H9 (cell line): Measurements from ENCODE around the gene RNF126. TPM values are rescaled to one million over a fixed set of nuclear protein-coding genes. Genes with fewer than 3 reads are reported as not detected.

Source experiments
- DNase-seq: peaks from one replicate; pipeline ENCODE4 v3.0.0-alpha.2; 2017
- H2AFZ ChIP-seq: one replicate; pipeline ENCODE4 v1.6.1; 2013; ENCODE audit warnings: mild to moderate bottlenecking, low read length, control low read depth, moderate library complexity
- H2AK5ac ChIP-seq: 2 replicates; pipeline ENCODE4 v1.6.1; 2013; ENCODE audit warnings: low read length, control low read depth, mixed read lengths; ENCODE audit not compliant: insufficient read length
- H2BK120ac ChIP-seq: one replicate; pipeline ENCODE4 v1.6.1; 2013; ENCODE audit warnings: low read depth, mild to moderate bottlenecking, low read length, control low read depth, inconsistent platforms; ENCODE audit not compliant: poor library complexity, severe bottlenecking
- H2BK12ac ChIP-seq: 2 replicates; pipeline ENCODE4 v1.6.1; 2013; ENCODE audit warnings: low read length, control low read depth, mixed read lengths, low read depth; ENCODE audit not compliant: insufficient read length
- H2BK15ac ChIP-seq: 2 replicates; pipeline ENCODE4 v1.6.1; 2013; ENCODE audit warnings: low read depth, low read length, control low read depth
- H2BK20ac ChIP-seq: one replicate; pipeline ENCODE4 v1.6.1; 2013; ENCODE audit warnings: low read depth, mild to moderate bottlenecking, low read length, control low read depth, inconsistent platforms; ENCODE audit not compliant: poor library complexity, severe bottlenecking
- H2BK5ac ChIP-seq: 2 replicates; pipeline ENCODE4 v1.6.1; 2013; ENCODE audit warnings: low read length, control low read depth, mixed read lengths; ENCODE audit not compliant: insufficient read length
- H3K14ac ChIP-seq: 2 replicates; pipeline ENCODE4 v1.6.1; 2013; ENCODE audit warnings: low read length, control low read depth; ENCODE audit not compliant: insufficient read depth
- H3K18ac ChIP-seq: 2 replicates; pipeline ENCODE4 v1.6.1; 2013; ENCODE audit warnings: low read depth, mild to moderate bottlenecking, mixed read lengths, low read length, control low read depth; ENCODE audit not compliant: insufficient read length
- H3K23ac ChIP-seq: 2 replicates; pipeline ENCODE4 v1.6.1; 2013; ENCODE audit warnings: low read length, control low read depth, mixed read lengths, low read depth; ENCODE audit not compliant: insufficient read length
- H3K23me2 ChIP-seq: 2 replicates; pipeline ENCODE4 v1.6.1; 2013; ENCODE audit warnings: low read depth, mild to moderate bottlenecking, mixed read lengths, low read length, control low read depth; ENCODE audit not compliant: insufficient read length, poor library complexity, severe bottlenecking
- H3K27ac ChIP-seq: 2 replicates; pipeline ENCODE4 v1.5.1; 2013; ENCODE audit warnings: low read length, control low read depth, mixed read lengths, low read depth; ENCODE audit not compliant: insufficient read length
- H3K27me3 ChIP-seq: 2 replicates; pipeline ENCODE4 v1.6.1; 2013; ENCODE audit warnings: low read length, control low read depth, inconsistent platforms; ENCODE audit not compliant: insufficient read depth
- H3K4ac ChIP-seq: 2 replicates; pipeline ENCODE4 v1.6.1; 2013; ENCODE audit warnings: low read depth, mild to moderate bottlenecking, control low read depth, inconsistent platforms, low read length, moderate library complexity
- H3K4me1 ChIP-seq: 2 replicates; pipeline ENCODE4 v1.6.1; 2013; ENCODE audit warnings: low read length, control low read depth, inconsistent platforms; ENCODE audit not compliant: insufficient read depth
- H3K4me2 ChIP-seq: 2 replicates; pipeline ENCODE4 v1.6.1; 2013; ENCODE audit warnings: low read length, control low read depth, mixed read lengths; ENCODE audit not compliant: insufficient read length, insufficient read depth
- H3K56ac ChIP-seq: 2 replicates; pipeline ENCODE4 v1.6.1; 2013; ENCODE audit warnings: low read depth, mild to moderate bottlenecking, mixed read lengths, low read length, control low read depth; ENCODE audit not compliant: insufficient read length
- H3K79me1 ChIP-seq: 2 replicates; pipeline ENCODE4 v1.6.1; 2013; ENCODE audit warnings: low read depth, mild to moderate bottlenecking, moderate library complexity, low read length, control low read depth, inconsistent platforms; ENCODE audit not compliant: insufficient read depth, poor library complexity, severe bottlenecking
- H3K79me2 ChIP-seq: 2 replicates; pipeline ENCODE4 v1.6.1; 2013; ENCODE audit warnings: low read length, control low read depth, inconsistent platforms; ENCODE audit not compliant: insufficient read depth
- H3K9ac ChIP-seq: 2 replicates; pipeline ENCODE4 v1.6.1; 2013; ENCODE audit warnings: low read length, control low read depth, mixed read lengths; ENCODE audit not compliant: insufficient read length; ENCODE audit errors: extremely low read depth
- H3K9me3 ChIP-seq: one replicate; pipeline ENCODE4 v1.6.1; 2013; ENCODE audit warnings: low read depth, low read length, inconsistent platforms; ENCODE audit not compliant: control insufficient read depth
- H3T11ph ChIP-seq: one replicate; pipeline ENCODE4 v1.6.1; 2013; ENCODE audit warnings: mild to moderate bottlenecking, low read length, control low read depth, inconsistent platforms
- H4K20me1 ChIP-seq: one replicate; pipeline ENCODE4 v1.6.1; 2013; ENCODE audit not compliant: control insufficient read depth, insufficient read length, insufficient read depth
- H4K5ac ChIP-seq: 2 replicates; pipeline ENCODE4 v1.6.1; 2013; ENCODE audit warnings: low read depth, mild to moderate bottlenecking, mixed read lengths, low read length, control low read depth; ENCODE audit not compliant: insufficient read length
- H4K8ac ChIP-seq: replicated peaks from 2 replicates; pipeline ENCODE4 v1.6.1; 2013; ENCODE audit warnings: low read length, control low read depth, mixed read lengths, low read depth; ENCODE audit not compliant: insufficient read length
- H4K91ac ChIP-seq: 2 replicates; pipeline ENCODE4 v1.6.1; 2013; ENCODE audit warnings: low read depth, mild to moderate bottlenecking, moderate library complexity, mixed read lengths, low read length, control low read depth; ENCODE audit not compliant: insufficient read length
- H3K27ac Mint-ChIP-seq, 3 experiments: 2 replicates in 2 of 3; 3 replicates in 1 of 3; pipeline ENCODE4 v1.8.0; 2020 to 2021; ENCODE audit warnings: mixed read lengths in 3 of 3, mild to moderate bottlenecking in 1 of 3, moderate library complexity in 1 of 3
- H3K27me3 Mint-ChIP-seq: 2 replicates; pipeline ENCODE4 v1.8.0; 2021; ENCODE audit warnings: low read depth, mild to moderate bottlenecking, moderate library complexity, mixed read lengths
- H3K36me3 Mint-ChIP-seq, 3 experiments: 2 replicates in 2 of 3; 3 replicates in 1 of 3; pipeline ENCODE4 v1.8.0; 2020 to 2021; ENCODE audit warnings: low read depth in 3 of 3, mixed read lengths in 3 of 3; ENCODE audit not compliant: insufficient read depth in 1 of 3
- H3K4me1 Mint-ChIP-seq, 2 experiments: 2 replicates each; pipeline ENCODE4 v1.8.0; 2020; ENCODE audit warnings: mixed read lengths in 2 of 2
- H3K4me3 Mint-ChIP-seq, 2 experiments: 2 replicates in 1 of 2; 3 replicates in 1 of 2; pipeline ENCODE4 v1.8.0; 2020 to 2021; ENCODE audit warnings: mild to moderate bottlenecking in 2 of 2, mixed read lengths in 2 of 2, moderate library complexity in 1 of 2
- H3K9me3 Mint-ChIP-seq, 2 experiments: 2 replicates in 1 of 2; 3 replicates in 1 of 2; pipeline ENCODE4 v1.8.0; 2020; ENCODE audit warnings: mild to moderate bottlenecking in 2 of 2, mixed read lengths in 2 of 2, moderate library complexity in 1 of 2
- CTCF ChIP-seq: fragments of 200-600 bp; sonication (generic); conservative IDR thresholded peaks from 3 replicates; pipeline ENCODE4 v1.8.0; 2021; ENCODE audit warnings: antibody characterized with exemption, mild to moderate bottlenecking
- whole genome bisulfite sequencing: extraction: QIAGEN DNeasy Blood & Tissue Kit; methylation state at CpG from one replicate; pipeline ENCODE4 v1.1.7; 2013; ENCODE audit warnings: missing lambda C conversion rate, low lambda C conversion rate, mixed read lengths; ENCODE audit not compliant: insufficient read length; ENCODE audit errors: extremely low coverage; 5-methylcytosine and 5-hydroxymethylcytosine counted together
- total RNA-seq: library from RNA; stranded (reverse); gene quantifications from 2 replicates; pipeline ENCODE4 v1.2.1, GENCODE V29; 2021

The RNF126 gene
- total RNA-seq, 1 experiment from 2014 or later, result 81.9 TPM

GRCh38 chr19:644363-644762 lies 18.7 kb downstream of the RNF126 start:
- Histone ChIP-seq H2AK5ac (no peak overlapping the region), H2BK12ac (no peak overlapping the region), H3K27me3 (no peaks in the 10 kb centered on the region), H3K4me1 (no peaks in the 10 kb centered on the region), H4K5ac (no peak overlapping the region), H3K23me2 (no peaks in the 10 kb centered on the region), H3K4ac (no peak overlapping the region), H3K9ac (no peak overlapping the region), H3K9me3 (no peaks in the 10 kb centered on the region), H3K14ac (no peak overlapping the region; the same call in 1 of the 2 replicates), H3K27ac (no peak overlapping the region), H4K91ac (no peak overlapping the region), H3K79me2 (no peaks in the 10 kb centered on the region), H4K20me1 (no peaks in the 10 kb centered on the region), H2BK15ac (no peak overlapping the region), H3K18ac (no peak overlapping the region), H4K8ac (no peak overlapping the region), H2BK5ac (no peak overlapping the region), H2AFZ (no peak overlapping the region), H3T11ph (no peak overlapping the region), H3K4me2 (no peak overlapping the region), H2BK20ac (no peak overlapping the region), H3K23ac (no peak overlapping the region), H2BK120ac (no peak overlapping the region), H3K56ac (no peak overlapping the region), H3K79me1 (no peaks in the 10 kb centered on the region)
- no CpG with 5 or more reads among the region's 28 CpGs for WGBS
- peaks cover 2% of the 10 kb centered on the region for H3K27me3 Mint-ChIP-seq
- H3K27ac Mint-ChIP-seq, result peak overlapping the region in 1 of 3 experiments; percentile 31; a peak in 1 of 7 replicates
- no peak for DNase-seq
- no peak overlapping the region for H3K4me3 Mint-ChIP-seq
- no peak for TF ChIP-seq CTCF
- H3K36me3 Mint-ChIP-seq, result peaks cover 10 to 28% (median 16%) of the 10 kb centered on the region in 3 experiments
- no peaks in the 10 kb centered on the region for H3K9me3 Mint-ChIP-seq
- peaks cover under 1 to 1% of the 10 kb centered on the region in 2 experiments; a peak in 3 of 4 replicates for H3K4me1 Mint-ChIP-seq
